Measurements from ENCODE around the gene CCDC89. TPM values are rescaled to one million over a fixed set of nuclear protein-coding genes. Genes with fewer than 3 reads are reported as not detected.

CCDC89 gene
- total RNA-seq, 1 experiment from 2014 or later, result not detected

DNA sequence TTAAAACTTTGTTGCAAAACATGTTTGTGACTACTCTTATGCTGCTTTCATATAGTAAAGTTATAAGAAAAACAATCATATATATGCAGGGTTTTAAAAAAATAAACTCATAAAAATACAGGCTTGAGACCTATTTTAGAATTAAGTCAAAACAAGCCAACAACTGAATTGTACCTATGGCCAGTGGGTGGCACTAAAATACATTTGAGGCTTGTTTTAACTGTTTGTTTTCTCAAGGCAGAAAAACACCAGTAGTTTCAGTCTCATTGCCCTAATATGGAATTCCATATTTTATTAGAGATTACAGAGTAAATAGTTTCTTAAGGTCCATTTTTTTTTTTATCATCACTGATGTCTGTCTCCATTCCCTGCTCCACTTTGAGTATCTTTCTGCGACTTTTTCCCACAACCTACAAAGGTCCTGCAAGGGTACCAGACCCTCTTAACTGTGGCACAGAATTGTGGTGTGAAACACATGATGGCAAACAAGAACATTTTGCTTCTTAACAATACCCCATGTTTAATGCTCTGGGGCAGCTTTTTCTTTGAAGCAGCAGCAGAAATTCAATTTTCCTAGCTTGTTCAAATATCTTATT is 8.5 kb upstream of the CCDC89 start:
- TF ChIP-seq, protein P1, sequence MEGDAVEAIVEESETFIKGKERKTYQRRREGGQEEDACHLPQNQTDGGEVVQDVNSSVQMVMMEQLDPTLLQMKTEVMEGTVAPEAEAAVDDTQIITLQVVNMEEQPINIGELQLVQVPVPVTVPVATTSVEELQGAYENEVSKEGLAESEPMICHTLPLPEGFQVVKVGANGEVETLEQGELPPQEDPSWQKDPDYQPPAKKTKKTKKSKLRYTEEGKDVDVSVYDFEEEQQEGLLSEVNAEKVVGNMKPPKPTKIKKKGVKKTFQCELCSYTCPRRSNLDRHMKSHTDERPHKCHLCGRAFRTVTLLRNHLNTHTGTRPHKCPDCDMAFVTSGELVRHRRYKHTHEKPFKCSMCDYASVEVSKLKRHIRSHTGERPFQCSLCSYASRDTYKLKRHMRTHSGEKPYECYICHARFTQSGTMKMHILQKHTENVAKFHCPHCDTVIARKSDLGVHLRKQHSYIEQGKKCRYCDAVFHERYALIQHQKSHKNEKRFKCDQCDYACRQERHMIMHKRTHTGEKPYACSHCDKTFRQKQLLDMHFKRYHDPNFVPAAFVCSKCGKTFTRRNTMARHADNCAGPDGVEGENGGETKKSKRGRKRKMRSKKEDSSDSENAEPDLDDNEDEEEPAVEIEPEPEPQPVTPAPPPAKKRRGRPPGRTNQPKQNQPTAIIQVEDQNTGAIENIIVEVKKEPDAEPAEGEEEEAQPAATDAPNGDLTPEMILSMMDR (IDR thresholded peaks at IDR 0.05; ENCODE audit: unreplicated experiment), result peak; percentile 45
- ChIA-PET CTCF (interaction anchor here (0.6 to 9.5 kb wide), 14 partner anchors 9 to 854 kb away, joined by 3 to 106 read pairs (median 3); partner anchors contain the start of genes CCDC83 and CCDC89), POLR2A (interaction anchor here (0.7 kb wide), 1 partner anchor 77 kb away, joined by 4 read pairs; no protein-coding TSS in a partner anchor)
- no TSS peak for BruUV-seq (replicated peaks)
- Mint-ChIP-seq H3K27me3 (ENCODE audit: insufficient read depth, unreplicated experiment) (peaks cover 16% of the 10 kb centered on the region), H3K4me3 (ENCODE audit: unreplicated experiment) (no peak overlapping the region), H3K9me3 (ENCODE audit: unreplicated experiment) (no peaks in the 10 kb centered on the region), H3K36me3 (ENCODE audit: insufficient read depth, unreplicated experiment) (no peaks in the 10 kb centered on the region), H3K27ac (ENCODE audit: low read depth, unreplicated experiment) (no peak overlapping the region), H3K4me1 (ENCODE audit: insufficient read depth, unreplicated experiment) (no peaks in the 10 kb centered on the region)
- intact Hi-C loops (cut with micrococcal nuclease), result loop anchor here (1.0 to 10.0 kb wide), 4 partner anchors 132 to 598 kb away; no protein-coding TSS in a partner anchor
- DNase-seq (ENCODE audit: unreplicated experiment), result peak; percentile 45

DNA sequence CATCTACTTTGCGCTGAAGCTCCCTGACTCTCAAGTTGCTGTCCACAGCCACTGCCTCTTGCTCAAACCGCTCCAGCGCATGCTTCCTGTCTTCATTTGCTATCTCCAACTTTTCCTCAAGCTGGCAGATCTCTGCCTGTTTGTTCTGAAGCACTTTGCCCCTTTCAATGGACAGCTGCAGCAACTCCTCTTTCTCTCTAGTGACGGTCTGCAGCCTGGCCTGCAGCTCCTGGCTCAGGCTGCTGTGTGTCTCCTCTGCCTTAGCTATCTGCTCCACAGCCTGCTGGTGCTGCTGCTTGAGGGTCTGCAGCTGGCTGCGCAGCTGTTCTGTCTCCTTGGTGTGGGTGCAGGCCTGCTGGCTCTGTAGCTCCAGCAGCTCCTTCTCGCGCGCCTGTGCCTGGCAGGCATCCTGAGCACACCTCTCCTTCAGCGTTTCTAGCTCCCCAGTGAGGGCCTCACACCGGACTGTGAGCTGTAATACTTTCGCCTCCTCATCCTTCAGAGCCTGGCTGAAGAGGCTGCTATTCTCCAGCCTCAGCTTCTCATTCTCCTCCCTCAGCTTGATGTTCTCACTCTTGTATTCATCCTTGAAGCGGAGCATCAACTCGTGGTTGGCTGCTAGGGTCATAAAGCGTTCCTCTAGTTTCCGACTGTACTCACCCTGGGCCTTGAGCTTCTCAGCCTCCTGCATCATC is 723 bp downstream of the CCDC89 start:
- no peaks in the 10 kb centered on the region for H3K4me1 Mint-ChIP-seq (ENCODE audit: insufficient read depth, unreplicated experiment)
- TF ChIP-seq, protein P1 (IDR thresholded peaks at IDR 0.05; ENCODE audit: unreplicated experiment), result no peak
- peaks cover 11% of the 10 kb centered on the region for H3K27me3 Mint-ChIP-seq (ENCODE audit: insufficient read depth, unreplicated experiment)
- ChIA-PET CTCF (interaction anchor here (0.6 to 2.9 kb wide), 3 partner anchors 10 to 349 kb away, joined by 3 to 14 read pairs (median 6); no protein-coding TSS in a partner anchor), POLR2A (no interaction called here)
- H3K27ac Mint-ChIP-seq (ENCODE audit: low read depth, unreplicated experiment), result no peak overlapping the region
- no peak for DNase-seq (ENCODE audit: unreplicated experiment)
- intact Hi-C loops (cut with micrococcal nuclease), result no loop called here
- no peaks in the 10 kb centered on the region for H3K36me3 Mint-ChIP-seq (ENCODE audit: insufficient read depth, unreplicated experiment)
- no TSS peak for BruUV-seq (replicated peaks)
- no peaks in the 10 kb centered on the region for H3K9me3 Mint-ChIP-seq (ENCODE audit: unreplicated experiment)
- H3K4me3 Mint-ChIP-seq (ENCODE audit: unreplicated experiment), result no peak overlapping the region

DNA sequence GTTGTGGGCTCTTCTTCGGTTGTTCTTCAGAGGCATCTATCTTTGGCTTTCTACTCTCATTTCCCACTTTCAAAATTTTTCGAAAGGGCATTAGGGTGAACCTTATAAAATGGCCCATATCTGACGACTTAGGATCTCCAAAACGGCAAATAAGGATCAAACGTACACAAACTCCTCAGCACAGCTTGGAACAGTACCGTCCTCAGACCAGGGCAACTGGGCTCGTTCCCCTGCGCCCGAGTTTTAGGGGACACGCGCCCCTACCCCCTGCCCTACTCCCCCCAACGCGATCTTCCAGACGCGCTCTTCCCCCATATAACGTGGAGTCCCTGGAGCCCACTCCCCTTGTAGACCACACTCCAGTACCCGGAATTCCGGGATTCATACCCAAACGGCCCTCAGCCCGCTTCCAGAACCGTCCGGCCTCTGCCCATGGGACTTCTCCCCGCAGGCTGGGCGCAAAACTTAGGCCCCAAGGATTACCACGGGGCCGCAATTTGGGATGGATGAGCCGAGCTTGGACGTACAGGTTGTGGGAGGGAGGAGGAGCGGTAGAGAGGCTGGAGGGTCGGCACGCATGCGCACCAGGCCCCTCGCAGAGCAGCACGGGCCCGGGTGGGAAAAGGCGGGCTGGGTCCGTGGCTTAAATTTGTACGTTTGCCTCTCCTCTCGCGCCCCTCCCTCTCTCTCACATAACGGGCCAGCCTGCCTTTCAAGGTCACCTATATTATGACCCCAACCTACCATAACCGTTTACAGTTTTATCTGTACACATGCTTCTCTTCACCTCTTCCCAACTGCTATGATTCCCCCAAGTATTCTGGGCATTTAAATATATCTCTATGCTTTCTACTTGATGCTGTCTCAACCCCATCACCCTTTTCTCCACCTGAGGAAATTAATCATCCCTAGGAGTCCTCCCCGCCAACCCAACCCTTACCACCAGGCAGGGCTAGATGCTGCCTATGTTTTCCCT is 3.4 kb downstream of the CCDC89 start:
- ChIA-PET CTCF (no interaction called here), POLR2A (no interaction called here)
- H3K36me3 Mint-ChIP-seq (ENCODE audit: insufficient read depth, unreplicated experiment), result no peaks in the 10 kb centered on the region
- BruUV-seq (replicated peaks), result no TSS peak
- H3K27me3 Mint-ChIP-seq (ENCODE audit: insufficient read depth, unreplicated experiment), result no peaks in the 10 kb centered on the region
- H3K27ac Mint-ChIP-seq (ENCODE audit: low read depth, unreplicated experiment), result no peak overlapping the region
- no peak for DNase-seq (ENCODE audit: unreplicated experiment)
- TF ChIP-seq, protein P1 (IDR thresholded peaks at IDR 0.05; ENCODE audit: unreplicated experiment), result no peak
- H3K4me1 Mint-ChIP-seq (ENCODE audit: insufficient read depth, unreplicated experiment), result no peaks in the 10 kb centered on the region
- intact Hi-C loops (cut with micrococcal nuclease), result no loop called here
- no peak overlapping the region for H3K4me3 Mint-ChIP-seq (ENCODE audit: unreplicated experiment)
- H3K9me3 Mint-ChIP-seq (ENCODE audit: unreplicated experiment), result no peaks in the 10 kb centered on the region

All from MCF 10A (cell line).